CD4-positive, alpha-beta T cell treated with Interleukin-2 at 100 ng/mL for 4 hours (primary cell): ENCODE results near the gene TMEM86B.

Source experiments
- DNase-seq: peaks from one replicate; pipeline ENCODE4 v3.0.0-alpha.2; 2020; ENCODE audit warnings: low spot score

Gene TMEM86B

DNA sequence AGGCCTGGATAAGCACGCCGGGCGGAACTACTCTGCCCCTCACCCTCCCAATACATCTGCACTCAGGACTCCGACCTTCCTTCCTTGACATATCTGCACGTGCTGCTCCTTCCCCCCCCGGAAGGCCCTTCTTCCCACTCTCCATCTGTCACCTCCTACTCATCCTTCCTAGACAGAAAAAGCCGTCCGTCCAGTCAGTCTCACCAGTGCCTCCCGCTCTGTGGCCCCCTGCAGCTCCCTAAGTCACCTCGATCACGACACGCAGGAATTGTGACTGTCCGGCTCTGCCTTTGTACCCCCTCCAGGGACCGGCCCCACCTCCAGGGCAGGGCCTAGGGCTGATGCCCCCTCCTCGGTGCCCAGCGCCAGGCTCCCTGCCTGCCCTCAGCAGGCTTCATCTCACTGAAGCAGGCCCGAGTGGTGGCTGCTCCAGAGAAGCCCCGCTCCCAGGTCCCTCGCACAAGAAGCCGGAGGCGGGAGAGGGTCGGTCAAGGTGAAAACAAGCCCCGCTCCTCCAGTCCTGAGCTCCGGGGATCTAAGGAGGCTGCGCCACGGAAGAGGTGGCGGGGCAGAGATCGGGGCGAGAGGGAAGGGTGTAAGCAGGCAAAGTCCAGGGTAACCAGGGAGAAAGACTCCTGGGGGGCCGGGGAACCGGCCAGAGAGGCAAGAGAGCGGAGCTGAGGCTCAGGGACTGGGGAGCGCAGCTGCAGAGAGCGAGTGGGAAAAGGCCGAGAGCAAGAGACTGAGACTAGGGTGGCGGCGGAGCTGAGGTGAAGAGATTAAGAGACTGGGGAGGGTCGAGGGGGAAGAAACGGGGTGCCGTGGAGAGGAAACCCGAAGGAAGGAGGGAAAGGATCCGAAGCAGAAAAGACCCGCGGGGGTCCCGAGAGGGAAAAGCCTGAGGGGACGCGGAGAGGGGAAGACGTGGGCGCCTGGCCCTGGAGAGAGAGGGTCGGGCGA, 29.2 kb upstream of the TMEM86B start:
- DNase-seq = no peak

DNA sequence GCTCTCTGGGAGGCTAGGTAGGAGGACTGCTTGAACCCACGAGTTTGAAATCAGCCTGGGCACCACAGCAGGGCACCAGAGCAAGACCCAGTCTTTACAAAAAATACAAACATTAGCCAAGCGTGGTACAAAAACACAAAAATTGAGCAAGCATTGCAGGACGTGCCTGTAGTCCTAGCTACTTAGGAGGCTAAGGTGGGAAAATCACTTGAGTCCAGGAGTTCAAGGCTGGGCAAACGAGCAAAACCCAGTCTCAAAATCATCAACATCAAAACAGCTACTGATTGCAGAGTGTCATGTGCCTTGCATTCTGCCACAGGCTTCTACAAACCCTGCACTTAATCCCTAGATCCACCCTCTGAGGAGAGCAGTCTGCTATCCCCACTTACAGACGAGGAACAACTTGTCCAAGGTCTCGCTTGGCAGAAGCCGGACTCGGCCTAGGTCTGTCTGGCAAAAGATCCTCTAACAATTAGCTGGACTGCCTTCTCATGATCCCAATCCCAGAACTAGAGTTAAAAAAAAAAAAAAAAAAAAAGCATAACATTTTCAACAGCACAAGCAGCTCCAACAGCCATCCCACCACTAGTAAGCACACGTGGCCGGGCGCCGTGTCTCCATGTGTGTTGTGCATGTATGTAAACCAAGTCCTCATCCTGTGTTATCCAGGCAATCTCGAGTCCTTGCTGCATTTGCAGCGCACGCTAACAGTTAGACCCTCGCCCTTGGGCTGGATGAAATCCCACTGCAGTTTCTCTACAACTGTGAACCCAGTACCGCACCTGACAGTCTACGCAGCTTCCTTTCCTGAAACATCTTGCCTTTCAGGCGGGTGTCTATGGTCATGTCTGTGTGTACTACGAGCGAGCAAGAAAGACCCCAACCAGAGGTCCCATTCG, 28.2 kb upstream of the TMEM86B start:
- peak; percentile 14 for DNase-seq

DNA sequence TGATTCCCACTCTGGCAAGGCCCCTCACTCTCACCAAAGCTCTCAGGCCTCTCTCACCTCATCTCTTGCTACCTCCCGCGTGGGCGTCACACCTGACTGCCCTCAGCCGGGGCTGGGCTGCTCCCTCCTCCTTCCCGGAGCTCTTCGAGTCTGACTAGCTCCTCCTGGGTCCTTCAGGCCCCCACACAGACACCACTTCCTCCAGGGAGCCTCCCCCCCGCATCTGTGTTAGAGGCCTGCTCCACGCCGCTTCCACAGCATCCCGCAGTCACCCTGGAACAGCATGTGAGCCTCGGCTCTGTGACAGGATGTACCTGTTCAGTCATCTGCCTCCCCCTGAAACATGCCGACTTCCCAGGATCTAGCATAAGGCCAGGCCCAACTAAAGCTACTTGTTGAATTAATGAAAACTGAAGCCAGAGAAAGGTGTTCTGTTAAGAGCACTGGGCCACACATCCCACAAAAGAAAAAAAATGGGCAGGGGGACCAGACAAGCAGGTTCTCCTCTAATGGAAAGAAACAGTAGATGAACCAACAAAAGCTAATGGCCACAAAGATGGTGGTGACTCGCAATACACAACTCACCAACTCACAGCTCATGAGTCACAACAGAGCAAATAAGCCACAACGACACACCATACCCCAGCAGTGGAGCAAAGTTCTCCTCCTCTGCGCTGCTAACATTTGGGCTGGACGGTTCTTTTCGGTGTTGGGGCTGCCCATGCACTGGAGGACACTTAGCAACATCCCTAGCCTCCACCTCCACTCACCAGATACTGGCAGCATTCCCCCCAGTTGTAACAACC, 27.3 kb upstream of the TMEM86B start:
- DNase-seq = peak; percentile 62

DNA sequence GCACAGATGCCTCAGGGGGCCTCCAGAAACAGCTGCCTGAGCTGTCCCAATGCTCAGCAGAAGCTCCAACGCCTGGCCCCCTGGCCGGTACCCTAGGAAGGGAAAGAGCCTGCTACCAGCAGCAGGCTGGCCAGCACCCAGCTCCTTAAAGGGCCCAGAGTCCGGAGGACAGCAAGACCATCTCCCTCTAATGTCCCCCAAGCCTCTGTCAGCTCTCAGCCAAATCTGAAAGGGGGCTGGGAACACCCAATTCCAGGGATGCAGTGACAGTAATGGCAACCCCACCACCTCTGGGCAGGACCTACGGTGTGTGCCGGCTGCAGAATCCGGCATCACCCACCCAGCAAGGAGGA, 26.0 kb upstream of the TMEM86B start:
- no peak for DNase-seq

DNA sequence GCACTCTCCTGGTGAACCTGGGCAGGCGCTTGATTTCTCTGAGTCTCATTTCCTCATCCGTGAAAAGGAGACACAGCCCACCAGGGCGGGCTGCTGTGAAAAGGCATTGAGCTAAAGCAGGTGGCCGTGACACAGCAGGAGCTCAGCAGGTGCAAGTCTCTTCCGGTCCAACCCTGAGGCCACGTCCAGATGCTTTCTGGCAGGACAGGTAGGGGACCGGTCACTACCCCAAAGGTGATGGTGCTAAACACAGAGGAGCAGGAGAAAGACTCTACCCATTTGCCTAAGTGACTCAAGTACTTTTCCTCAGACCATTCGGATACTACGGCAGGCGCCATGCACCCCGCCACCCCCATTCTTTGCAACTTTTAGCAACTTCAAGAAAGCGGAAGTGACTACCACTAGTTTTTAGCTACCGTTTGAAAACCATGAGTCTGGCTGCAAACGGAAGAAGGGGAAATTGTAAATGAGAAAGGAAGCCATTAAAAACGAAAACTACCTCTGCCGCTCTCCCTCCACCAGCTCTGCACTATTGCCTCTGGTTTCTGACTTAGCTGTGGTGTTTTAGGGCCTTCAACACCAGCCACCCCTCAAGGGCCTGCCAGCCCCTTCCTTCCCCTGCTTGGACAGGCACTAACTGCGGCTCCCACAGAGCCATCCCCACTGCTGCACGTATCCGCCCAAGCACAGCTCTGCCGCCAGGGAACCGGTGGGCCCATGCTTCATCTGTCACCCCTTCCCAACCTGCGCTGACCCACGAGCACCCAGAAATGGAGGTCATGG, 25.5 kb upstream of the TMEM86B start:
- DNase-seq = peak; percentile 75

DNA sequence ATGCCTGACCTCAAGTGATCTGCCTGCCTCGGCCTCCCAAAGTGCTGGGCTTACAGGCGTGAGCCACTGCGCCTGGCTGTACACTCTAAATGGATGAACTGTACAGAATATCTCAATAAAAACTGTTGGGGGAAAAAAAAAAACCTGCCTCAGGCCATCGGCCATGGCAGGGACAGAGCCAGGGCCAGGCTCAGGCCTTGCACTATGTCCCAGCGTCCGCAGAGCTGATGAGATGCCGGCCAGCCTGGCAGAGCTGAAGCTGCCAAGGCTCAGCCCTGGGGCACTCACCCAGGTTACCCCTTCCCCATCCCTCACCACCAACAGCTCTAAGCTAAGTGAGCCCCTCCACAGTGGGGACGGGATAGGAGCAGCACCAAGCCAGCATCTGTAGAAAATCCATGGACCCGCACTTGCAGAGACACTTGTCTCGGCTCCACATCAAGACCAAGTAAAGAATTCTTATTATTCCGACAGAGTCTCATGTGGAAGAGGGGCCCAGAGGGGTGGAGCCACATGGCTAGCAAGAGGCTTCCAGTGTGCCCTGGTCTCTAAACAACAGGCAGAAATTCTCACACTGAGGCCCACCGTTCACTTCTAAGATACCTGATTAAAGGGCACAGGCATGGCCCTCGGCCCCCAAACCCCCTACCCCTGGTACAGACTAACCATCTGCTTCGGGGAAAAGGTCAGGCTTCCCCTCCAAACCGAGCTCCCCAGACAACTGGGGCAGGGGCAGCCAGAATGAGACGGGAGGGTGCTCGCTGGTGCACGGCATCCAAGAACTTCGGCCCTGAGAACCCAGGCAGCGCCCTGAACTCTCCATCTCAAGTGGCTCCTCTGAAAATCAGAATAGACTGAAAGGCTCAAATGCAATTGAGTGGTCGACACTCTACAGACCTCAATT, 24.4 kb upstream of the TMEM86B start:
- DNase-seq = no peak

DNA sequence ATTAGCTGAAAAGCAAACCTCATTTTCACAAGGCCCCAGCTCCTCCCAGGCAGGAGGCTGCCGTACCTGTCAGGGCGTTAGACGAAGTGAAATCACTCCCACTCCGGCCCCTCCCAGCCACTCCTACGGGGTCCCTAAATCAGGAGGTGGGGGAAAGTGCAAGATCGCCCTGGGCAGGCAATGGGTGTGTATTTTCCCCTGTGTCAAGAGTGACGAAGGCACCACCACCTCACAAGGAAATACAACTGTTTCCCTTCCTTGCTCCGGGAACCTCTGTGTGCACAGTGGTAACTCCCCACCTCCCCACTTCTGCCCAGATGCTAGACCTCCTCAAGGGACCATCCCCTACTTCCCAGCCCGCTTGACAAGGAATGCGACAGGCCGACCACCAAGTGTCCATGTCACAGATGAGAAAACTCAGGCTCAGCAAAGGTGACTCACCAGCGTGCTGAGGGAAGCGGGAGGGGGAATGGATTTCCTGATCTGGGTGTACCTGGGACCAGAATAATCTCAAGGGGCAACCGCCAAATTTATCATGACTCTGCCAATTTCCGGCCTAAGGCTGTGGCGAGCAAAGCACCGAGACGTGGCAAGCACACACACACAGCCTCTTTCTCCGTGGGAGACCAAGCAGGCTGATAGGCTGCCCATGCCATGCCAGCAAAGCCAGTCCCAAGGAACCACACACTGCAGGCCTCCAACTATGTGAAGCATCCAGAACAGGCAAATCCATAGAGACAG, 22.9 kb upstream of the TMEM86B start:
- DNase-seq = peak; percentile 65

DNA sequence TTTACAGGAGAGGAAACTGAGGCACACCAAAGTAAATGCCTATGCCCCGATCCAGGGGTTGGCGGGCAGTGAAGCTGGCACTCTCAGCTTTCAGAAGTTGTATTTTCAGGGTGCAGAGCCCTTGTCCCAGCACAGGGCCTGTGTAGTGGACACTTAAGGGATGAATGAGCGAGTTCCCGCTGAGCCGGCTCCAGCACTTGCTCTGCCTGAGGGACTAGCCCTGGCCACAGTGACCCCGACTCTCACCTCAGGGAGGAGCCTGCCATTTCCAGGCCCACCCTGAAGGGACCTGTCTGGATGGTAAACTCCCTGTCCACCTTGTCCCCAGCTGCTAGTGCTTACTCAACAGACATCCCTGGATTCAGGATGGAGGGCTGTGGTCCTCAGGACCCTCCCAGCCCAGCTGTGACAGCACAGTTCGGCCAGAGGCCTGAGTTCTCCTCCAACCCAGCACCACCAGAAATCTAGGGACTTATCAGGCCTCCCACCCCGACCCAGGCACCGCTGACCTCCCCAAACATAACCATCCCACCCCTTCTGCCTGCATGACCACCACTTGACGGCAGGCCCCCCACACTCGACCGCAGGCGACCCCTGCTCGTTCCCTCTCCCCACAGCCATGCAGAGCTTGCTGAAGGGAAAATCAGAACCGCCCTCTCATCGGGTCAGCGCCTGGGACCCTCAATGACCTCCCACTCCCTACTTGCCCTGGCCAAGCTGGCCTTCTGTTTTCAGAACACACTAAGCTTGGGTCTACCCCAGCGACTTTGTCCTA, 21.9 kb upstream of the TMEM86B start:
- DNase-seq = no peak

DNA sequence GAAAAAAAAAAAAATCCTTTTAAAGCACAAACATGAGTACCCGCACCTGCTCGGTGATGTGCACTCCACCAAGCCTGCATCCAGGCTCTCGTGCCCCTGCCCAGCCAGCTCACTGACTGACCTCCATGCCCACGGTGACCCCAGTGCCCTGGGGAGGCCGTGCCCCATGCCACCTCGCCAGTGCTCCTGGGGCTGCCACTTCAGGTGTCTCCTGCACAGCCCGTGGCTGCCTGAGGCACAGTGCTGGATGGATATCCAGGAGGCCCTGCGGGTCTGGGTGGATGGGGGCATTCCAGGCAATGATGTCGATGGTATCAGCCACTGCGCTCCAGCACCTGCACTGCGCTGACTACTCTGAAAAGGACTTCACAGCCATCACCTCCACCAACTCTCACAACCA, 21.3 kb upstream of the TMEM86B start:
- DNase-seq = no peak

DNA sequence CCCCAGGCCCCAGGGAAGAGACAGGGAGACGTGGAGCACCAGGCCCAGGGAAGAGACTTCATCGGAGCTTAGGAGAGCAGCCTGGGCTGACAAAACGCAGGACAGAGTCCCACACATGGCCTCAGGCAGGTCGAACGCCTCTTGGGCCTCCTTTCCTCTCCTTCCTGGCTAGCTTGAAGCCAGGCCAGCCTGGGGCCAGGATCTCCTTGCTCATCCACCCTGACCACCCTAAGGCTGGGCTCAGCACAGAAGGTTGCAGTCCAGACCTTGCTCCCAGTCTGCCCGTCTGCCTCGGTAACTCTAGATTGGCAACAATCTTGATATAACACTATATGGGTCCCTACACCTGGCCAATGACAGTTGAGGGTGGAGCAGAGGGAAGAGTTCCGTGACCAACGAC, 20.1 kb upstream of the TMEM86B start:
- DNase-seq = no peak

DNA sequence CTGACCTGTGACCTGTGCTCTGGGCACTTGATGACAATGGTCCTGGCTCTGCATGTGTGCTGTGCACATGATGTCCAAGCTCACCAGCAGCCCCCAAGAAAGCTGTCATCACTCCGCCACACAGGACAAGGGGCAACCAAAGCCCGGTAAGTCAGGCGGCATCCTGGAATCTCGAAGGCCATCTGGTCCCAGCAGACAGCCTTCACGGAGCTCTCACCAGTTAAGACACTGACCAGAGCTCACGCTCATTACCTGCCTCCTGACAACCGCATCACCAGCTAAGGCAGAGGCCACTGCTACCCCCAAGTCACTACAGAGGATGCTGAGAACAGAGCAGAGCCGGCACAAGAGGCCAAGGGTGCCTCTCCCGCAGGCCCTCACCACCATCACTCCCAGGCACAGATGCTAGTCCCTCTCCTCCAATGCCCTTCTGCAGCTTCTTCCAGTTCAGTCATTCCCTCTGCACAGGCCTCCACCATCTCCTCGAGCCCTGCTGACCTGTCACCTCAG, 19.7 kb upstream of the TMEM86B start:
- DNase-seq = no peak

DNA sequence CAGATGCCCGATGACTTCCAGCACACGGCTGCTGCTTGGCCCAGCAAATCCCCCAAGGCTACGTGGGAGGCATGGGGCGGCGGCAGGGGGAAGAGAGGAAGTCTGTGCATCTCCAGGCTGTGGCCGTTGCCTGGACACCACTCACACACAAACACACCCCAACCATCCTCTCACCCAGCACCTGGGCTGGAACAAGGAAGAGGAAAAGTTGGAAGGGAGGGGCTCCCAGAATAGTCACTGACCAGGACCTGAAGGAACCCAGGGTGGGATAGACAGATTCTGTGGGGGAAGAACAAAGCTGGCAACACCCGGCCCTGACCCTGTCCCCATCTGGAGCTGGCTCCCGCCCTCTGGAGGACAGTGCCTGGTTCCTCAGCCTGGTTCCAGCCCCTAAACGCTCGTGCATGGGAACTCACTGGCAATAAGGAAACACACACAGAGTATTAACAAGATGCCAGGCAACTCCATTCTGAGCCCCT, 19.1 kb upstream of the TMEM86B start:
- DNase-seq = no peak

DNA sequence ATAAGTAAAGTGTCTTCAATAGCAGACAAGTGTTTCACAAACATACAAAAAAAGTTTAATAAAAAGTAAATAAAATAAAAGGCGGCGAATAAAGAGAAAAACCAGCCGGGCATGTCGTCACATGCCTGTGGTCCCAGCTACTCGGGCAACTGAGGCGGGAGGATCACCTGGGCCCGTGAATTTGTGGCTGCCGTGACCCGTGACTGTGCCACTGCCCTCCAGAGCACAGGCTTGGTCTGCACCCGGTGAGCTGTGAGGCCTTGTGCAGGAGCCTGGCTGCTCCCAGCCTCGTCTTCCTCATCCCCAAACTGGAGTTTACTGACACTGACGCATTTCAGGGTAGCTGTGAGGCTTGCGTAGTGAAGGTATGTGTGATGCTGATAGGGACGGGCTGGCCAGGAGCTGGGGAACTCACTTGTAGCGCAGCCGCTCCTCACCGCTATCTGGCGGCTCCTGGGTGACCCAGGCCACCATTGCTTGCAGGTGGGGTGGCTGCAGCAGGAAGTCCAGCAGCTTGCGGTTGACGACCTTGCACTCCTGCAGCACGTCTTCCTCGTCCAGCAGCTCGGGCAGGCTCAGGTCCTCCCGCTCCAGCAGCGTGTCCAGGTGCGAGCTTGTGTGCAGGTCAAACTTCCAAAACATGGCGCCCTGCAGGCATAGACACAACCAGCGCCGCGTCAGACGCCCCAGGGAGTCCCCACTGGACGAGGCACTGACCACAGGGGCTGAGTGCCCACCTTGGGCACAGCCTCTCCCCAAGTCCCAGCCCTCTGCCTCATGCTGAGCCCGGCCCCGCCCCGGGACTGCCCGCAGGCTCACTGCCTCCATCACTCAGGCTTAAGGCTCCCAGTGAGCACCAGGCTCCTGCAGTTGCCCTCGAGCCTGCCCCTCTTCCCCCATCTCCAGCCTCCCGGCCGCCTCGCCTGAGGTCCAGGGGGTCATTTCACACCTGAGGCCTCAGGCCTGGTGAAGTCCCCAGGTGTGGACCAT, 18.2 kb upstream of the TMEM86B start:
- no peak for DNase-seq

DNA sequence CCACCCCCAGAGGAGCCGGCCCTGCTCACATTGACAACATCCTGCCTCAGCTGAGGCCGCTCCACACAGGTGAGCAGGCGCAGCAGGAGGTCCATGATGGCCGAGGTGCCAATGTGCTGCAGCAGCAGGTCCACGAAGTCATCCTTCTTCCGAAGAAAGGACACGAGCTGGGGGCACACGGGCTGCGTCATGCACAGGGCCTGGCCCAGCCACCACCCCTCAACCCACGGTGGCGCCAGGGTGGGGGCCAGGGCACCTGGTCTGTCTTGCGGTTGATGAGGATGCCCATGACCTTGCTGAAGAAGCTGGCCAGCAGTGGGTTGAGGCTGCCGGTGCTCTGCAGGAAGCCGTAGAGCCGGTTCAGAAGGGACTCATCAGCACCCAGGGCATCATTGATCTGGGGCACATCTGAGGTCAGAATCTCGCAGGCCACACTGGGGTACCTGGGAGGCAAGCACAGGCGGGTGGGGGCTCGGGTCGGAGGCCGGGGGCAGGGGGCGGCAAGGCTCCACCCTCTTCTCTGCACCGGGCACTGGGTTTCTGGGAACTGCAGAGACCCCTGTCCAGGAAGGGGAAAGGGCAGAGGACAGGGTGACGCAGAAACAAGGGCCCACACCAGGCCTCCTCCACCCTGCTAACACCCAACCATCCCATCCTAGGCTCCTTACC, 16.8 kb upstream of the TMEM86B start:
- no peak for DNase-seq

DNA sequence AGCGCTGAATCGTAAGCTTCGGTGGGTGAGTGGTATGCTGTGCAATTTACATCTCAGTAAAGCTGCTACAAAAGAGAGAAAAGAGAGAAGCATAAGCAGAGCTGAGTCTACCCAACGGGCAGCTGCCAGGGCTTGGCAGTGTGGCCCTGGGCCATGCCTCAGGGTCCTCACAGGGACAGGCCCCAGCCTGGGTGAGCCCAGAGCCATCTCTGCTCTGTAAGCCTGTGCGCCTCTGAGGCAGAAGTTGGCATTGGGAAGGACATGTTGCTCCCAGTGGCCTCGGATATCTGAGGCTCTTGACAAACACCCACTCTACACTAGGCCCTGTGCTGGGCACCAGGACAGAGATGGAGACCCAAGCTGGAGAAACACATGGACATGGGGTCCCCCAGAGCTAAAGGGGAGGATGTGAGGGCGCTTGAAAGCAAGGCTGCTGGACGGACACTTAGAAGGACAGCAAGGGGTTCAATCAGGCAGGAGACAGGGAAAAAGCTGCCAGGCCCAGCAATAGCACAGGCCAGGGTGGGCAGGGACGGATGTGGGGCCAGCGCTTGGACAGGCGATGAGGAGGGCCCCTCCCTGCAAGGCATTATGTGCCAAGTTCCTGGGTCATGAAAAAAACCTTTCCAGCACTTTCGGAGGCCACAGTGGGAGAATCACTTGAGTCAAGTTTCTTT, 15.6 kb upstream of the TMEM86B start:
- DNase-seq = no peak

DNA sequence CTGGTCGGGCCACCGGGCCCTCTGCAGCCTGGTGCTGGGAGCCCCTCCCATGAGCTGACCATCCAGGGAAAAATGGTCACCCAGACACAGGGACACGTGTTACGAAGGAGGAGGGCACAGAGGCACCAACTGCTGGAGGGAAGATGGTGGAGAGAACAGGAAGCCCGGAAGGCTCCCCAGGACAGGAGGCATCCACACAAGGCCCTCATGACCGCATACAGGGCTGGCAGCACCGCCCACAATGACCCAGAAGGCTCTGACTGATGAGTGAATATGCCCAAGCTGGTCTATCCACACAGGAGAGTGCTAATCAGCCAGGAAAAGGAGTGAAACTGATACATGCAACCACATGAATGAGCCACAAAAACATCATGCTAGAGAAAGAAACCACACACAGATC, 14.0 kb upstream of the TMEM86B start:
- DNase-seq = no peak
